Naive thymus-derived CD8-positive, alpha-beta T cell (primary cell): ENCODE results near the gene GSC2. TPM values are rescaled to one million over a fixed set of nuclear protein-coding genes. Genes with fewer than 3 reads are reported as not detected.

Experiments used
- ATAC-seq, 2 donors: fragments of 150-1000 bp; cut with Tn5 transposase in 1 of 2; sonication (Bioruptor Pico), chemical (Tn5 transposase) in 1 of 2; 1 replicate in 1 of 2; 2 replicates in 1 of 2; pipeline ENCODE4 v1.10.0; 2021; ENCODE audit warnings: mild to moderate bottlenecking in 2 of 2, moderate library complexity in 2 of 2
- POLR2A ChIA-PET: fragments of 350-600 bp; sonication (Branson Sonifier 250); formaldehyde crosslinking; loops from one replicate; lab custom pipeline; 2021; ENCODE audit warnings: antibody characterized with exemption; lab: Charles Lee
- DNase-seq, 10 donors: peaks; one replicate each; pipeline versions ENCODE4 v3.0.0 to v3.0.0-alpha.2; 2020 to 2022
- H3K27ac Mint-ChIP-seq, 10 donors: one replicate each; pipeline ENCODE4 v1.8.0; 2020 to 2022; ENCODE audit warnings: mild to moderate bottlenecking in 10 of 10, mixed read lengths in 10 of 10, moderate library complexity in 4 of 10, inconsistent platforms in 1 of 10
- H3K27me3 Mint-ChIP-seq, 5 donors: one replicate each; pipeline ENCODE4 v1.8.0; 2021 to 2022; ENCODE audit warnings: mixed read lengths in 5 of 5
- H3K36me3 Mint-ChIP-seq, 3 donors: one replicate each; pipeline ENCODE4 v1.8.0; 2020 to 2022; ENCODE audit warnings: mixed read lengths in 3 of 3, mild to moderate bottlenecking in 2 of 3, inconsistent platforms in 1 of 3
- H3K4me1 Mint-ChIP-seq, 4 donors: one replicate each; pipeline ENCODE4 v1.8.0; 2021 to 2022; ENCODE audit warnings: mixed read lengths in 4 of 4
- H3K4me3 Mint-ChIP-seq, 10 donors: one replicate each; pipeline ENCODE4 v1.8.0; 2020 to 2022; ENCODE audit warnings: mild to moderate bottlenecking in 10 of 10, mixed read lengths in 10 of 10, moderate library complexity in 6 of 10, inconsistent platforms in 1 of 10
- H3K9me3 Mint-ChIP-seq, 9 donors: one replicate each; pipeline ENCODE4 v1.8.0; 2020 to 2022; ENCODE audit warnings: mixed read lengths in 9 of 9, mild to moderate bottlenecking in 3 of 9, inconsistent platforms in 1 of 9, moderate library complexity in 1 of 9
- polyA plus RNA-seq, 3 donors: library from polyadenylated mRNA; unstranded; fragments of 300-500 nt; fragmentation: Illumina TruSeq; gene quantifications; one replicate each; pipeline ENCODE4 v1.2.3, GENCODE V29; 2021
- total RNA-seq, 8 experiments: library from RNA in 2 of 8; stranded (reverse) in 2 of 8; gene quantifications; one replicate each; pipeline ENCODE4 v1.2.3 and lab custom pipeline; 2021 to 2026

The GSC2 gene
- total RNA-seq (not detected), polyA plus RNA-seq (not detected), total RNA-seq (lab: John Stamatoyannopoulos, UW) (0 to 0.06 (median 0) reads per million in 6 experiments)

GRCh38 chr22:19149991-19150390, at the start of gene GSC2:
GSC2 (minus strand) TSS chr22:19150292; CDS start chr22:19150283, 9 bp downstream.
- peak; percentile 13 to 23 for ATAC-seq
- Mint-ChIP-seq H3K36me3 (peaks cover 0 to 9% (median 8%) of the 10 kb centered on the region in 3 donors), H3K4me1 (peaks cover 7 to 15% (median 10%) of the 10 kb centered on the region in 4 donors), H3K9me3 (peaks cover 0 to 10% (median 0%) of the 10 kb centered on the region in 9 donors), H3K27ac (no peak within 1 kb of the TSS), H3K4me3 (peak within 1 kb of the TSS; percentile 42 to 92 (median 73)), H3K27me3 (peaks cover 21 to 52% (median 40%) of the 10 kb centered on the region in 5 donors)
- no peak for DNase-seq
- POLR2A ChIA-PET = no interaction called here

- POLR2A ChIA-PET = no interaction called here
- no peak for DNase-seq
- H3K9me3 Mint-ChIP-seq = peaks cover 0 to 10% (median 0%) of the 10 kb centered on the region in 9 donors
- H3K27ac Mint-ChIP-seq = peak overlapping the region in 1 of 10 donors; percentile 46
- H3K4me1 Mint-ChIP-seq = peaks cover 12 to 15% (median 13%) of the 10 kb centered on the region in 4 donors
- no peak for ATAC-seq
- no peak overlapping the region for H3K4me3 Mint-ChIP-seq
- peaks cover 0 to 16% (median 6%) of the 10 kb centered on the region in 5 donors for H3K27me3 Mint-ChIP-seq
- no peaks in the 10 kb centered on the region for H3K36me3 Mint-ChIP-seq
These were observed 49.4 kb upstream of the GSC2 start for GRCh38 chr22:19199479-19199878.

GRCh38 chr22:19197997-19198865, 48.1 kb upstream of the GSC2 start:
- Mint-ChIP-seq H3K4me3 (no peak overlapping the region), H3K9me3 (peaks cover 0 to 10% (median 0%) of the 10 kb centered on the region in 9 donors), H3K36me3 (no peaks in the 10 kb centered on the region), H3K27ac (no peak overlapping the region), H3K4me1 (peaks cover 10 to 15% (median 13%) of the 10 kb centered on the region in 4 donors), H3K27me3 (peaks cover 0 to 9% (median 2%) of the 10 kb centered on the region in 5 donors)
- no peak for DNase-seq
- no peak for ATAC-seq
- POLR2A ChIA-PET = no interaction called here

- Mint-ChIP-seq H3K27me3 (peaks cover 0 to 9% (median 2%) of the 10 kb centered on the region in 5 donors), H3K4me1 (peaks cover 6 to 15% (median 13%) of the 10 kb centered on the region in 4 donors), H3K36me3 (no peaks in the 10 kb centered on the region), H3K4me3 (no peak overlapping the region), H3K27ac (no peak overlapping the region), H3K9me3 (no peaks in the 10 kb centered on the region)
- DNase-seq = no peak
- POLR2A ChIA-PET = no interaction called here
- no peak for ATAC-seq
These were observed 46.9 kb upstream of the GSC2 start for GRCh38 chr22:19196841-19197612.

GRCh38 chr22:19195796-19196731, 46.0 kb upstream of the GSC2 start:
- DNase-seq (no peak), ATAC-seq (no peak)
- Mint-ChIP-seq H3K9me3 (no peaks in the 10 kb centered on the region), H3K36me3 (no peaks in the 10 kb centered on the region), H3K27me3 (peaks cover 0 to 9% (median 2%) of the 10 kb centered on the region in 5 donors), H3K27ac (peak overlapping the region in 5 of 10 donors; percentile 28 to 87 (median 55)), H3K4me3 (peak overlapping the region in 1 of 10 donors; percentile 18), H3K4me1 (peaks cover 6 to 15% (median 13%) of the 10 kb centered on the region in 4 donors)
- POLR2A ChIA-PET = no interaction called here

GRCh38 chr22:19194766-19195536, 44.9 kb upstream of the GSC2 start:
- H3K27me3 Mint-ChIP-seq = peaks cover 0 to 9% (median 2%) of the 10 kb centered on the region in 5 donors
- H3K4me3 Mint-ChIP-seq = no peak overlapping the region
- ATAC-seq = no peak
- no peaks in the 10 kb centered on the region for H3K36me3 Mint-ChIP-seq
- peaks cover 6 to 15% (median 13%) of the 10 kb centered on the region in 4 donors for H3K4me1 Mint-ChIP-seq
- no peaks in the 10 kb centered on the region for H3K9me3 Mint-ChIP-seq
- POLR2A ChIA-PET = no interaction called here
- DNase-seq = no peak
- H3K27ac Mint-ChIP-seq = peak overlapping the region in 1 of 10 donors; percentile 47

- Mint-ChIP-seq H3K27ac (no peak overlapping the region), H3K4me1 (peaks cover 6 to 15% (median 13%) of the 10 kb centered on the region in 4 donors), H3K4me3 (peak overlapping the region in 1 of 10 donors; percentile 26), H3K27me3 (peaks cover 0 to 9% (median 2%) of the 10 kb centered on the region in 5 donors), H3K9me3 (no peaks in the 10 kb centered on the region), H3K36me3 (no peaks in the 10 kb centered on the region)
- ATAC-seq (no peak), DNase-seq (no peak)
- POLR2A ChIA-PET = no interaction called here
These were observed 43.8 kb upstream of the GSC2 start for GRCh38 chr22:19193879-19194278.

- Mint-ChIP-seq H3K4me3 (no peak overlapping the region), H3K9me3 (no peaks in the 10 kb centered on the region), H3K36me3 (no peaks in the 10 kb centered on the region), H3K4me1 (no peaks in the 10 kb centered on the region), H3K27ac (no peak overlapping the region), H3K27me3 (peaks cover 0 to 7% (median 0%) of the 10 kb centered on the region in 5 donors)
- DNase-seq = no peak
- POLR2A ChIA-PET = no interaction called here
- no peak for ATAC-seq
These were observed 37.8 kb upstream of the GSC2 start for GRCh38 chr22:19187716-19188563.

GRCh38 chr22:19184276-19184997, 34.3 kb upstream of the GSC2 start:
- DNase-seq (no peak), ATAC-seq (no peak)
- H3K27me3 Mint-ChIP-seq = peaks cover 0 to 2% (median 0%) of the 10 kb centered on the region in 5 donors
- no peaks in the 10 kb centered on the region for H3K36me3 Mint-ChIP-seq
- peaks cover 6 to 19% (median 15%) of the 10 kb centered on the region in 4 donors for H3K4me1 Mint-ChIP-seq
- no peak overlapping the region for H3K4me3 Mint-ChIP-seq
- H3K9me3 Mint-ChIP-seq = no peaks in the 10 kb centered on the region
- H3K27ac Mint-ChIP-seq = peak overlapping the region in 1 of 10 donors; percentile 76
- POLR2A ChIA-PET = no interaction called here

- ATAC-seq (no peak), DNase-seq (no peak)
- H3K4me3 Mint-ChIP-seq = no peak overlapping the region
- POLR2A ChIA-PET = no interaction called here
- peaks cover 6 to 21% (median 18%) of the 10 kb centered on the region in 4 donors for H3K4me1 Mint-ChIP-seq
- no peak overlapping the region for H3K27ac Mint-ChIP-seq
- peaks cover 0 to 2% (median 0%) of the 10 kb centered on the region in 5 donors for H3K27me3 Mint-ChIP-seq
- no peaks in the 10 kb centered on the region for H3K9me3 Mint-ChIP-seq
- H3K36me3 Mint-ChIP-seq = no peaks in the 10 kb centered on the region
These were observed 33.1 kb upstream of the GSC2 start for GRCh38 chr22:19183216-19183615.
